SK-N-SH (cell line): ENCODE results near the gene MARVELD1.
A peak's percentile ranks its signal among the peaks of the same experiment; 100 is the strongest.

Experiments used
- EP300 ChIP-seq, 2 experiments: IDR thresholded peaks; 2 replicates each; pipeline versions ENCODE4 v1.4.0 to v1.6.1; 2012; ENCODE audit warnings: borderline replicate concordance in 1 of 2, low read depth in 1 of 2, low read length in 1 of 2
- TF ChIP-seq, protein P1 (sequence below): IDR thresholded peaks from 2 replicates; pipeline ENCODE4 v1.4.0; 2012; ENCODE audit warnings: low read depth, borderline replicate concordance
- TF ChIP-seq, protein P2 (sequence below): fragments of 200-600 bp; sonication (generic); IDR thresholded peaks from 2 replicates; pipeline ENCODE4 v1.6.1; 2017; ENCODE audit warnings: antibody characterized with exemption, mild to moderate bottlenecking, moderate library complexity

DNA sequence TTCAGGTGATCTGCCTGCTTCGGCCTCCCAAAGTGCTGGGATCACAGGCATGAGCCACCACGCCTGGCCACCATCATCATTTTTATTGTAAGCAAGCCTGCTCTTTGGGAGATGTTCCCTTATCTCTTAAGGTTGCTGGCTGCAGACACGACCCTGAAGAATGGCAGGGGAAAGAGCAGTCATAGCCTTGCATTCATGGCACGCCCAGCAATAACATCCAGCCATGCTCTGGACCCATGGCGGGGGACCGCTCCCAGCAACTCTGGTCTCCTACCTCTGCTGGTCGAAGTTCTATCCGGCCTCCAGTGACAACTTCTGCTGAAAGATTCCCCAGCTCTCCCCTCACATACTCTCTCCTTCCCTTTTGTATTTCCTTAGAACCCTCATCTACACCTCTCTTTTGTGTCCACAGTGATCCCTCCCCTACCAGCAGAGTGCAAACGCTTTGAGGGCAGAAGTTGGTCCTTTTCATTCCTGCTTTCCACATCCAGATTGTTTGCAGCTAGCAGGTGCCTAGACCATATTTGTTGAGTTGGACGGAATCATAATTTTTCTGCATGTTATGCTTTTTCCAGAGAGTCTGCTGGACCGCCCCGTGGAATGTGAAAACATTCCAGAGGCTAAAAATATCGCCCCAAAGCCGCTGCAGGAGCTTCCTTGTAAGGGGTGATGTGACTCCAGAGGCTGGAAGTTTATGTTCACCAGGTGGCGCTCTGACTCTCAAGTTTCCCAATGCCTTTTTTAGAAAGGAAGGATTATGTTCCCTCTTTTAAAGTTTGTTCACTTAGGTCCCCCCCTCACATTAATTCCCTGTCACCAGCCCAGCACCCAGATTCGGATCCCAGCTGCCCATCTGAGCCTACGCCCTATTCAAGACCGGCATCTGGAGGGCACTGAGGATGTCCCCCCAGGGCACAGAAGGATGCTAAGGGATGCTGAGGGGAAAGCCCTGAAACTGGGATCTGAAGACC is 4.3 kb upstream of the MARVELD1 start:
- TF ChIP-seq, protein P1, sequence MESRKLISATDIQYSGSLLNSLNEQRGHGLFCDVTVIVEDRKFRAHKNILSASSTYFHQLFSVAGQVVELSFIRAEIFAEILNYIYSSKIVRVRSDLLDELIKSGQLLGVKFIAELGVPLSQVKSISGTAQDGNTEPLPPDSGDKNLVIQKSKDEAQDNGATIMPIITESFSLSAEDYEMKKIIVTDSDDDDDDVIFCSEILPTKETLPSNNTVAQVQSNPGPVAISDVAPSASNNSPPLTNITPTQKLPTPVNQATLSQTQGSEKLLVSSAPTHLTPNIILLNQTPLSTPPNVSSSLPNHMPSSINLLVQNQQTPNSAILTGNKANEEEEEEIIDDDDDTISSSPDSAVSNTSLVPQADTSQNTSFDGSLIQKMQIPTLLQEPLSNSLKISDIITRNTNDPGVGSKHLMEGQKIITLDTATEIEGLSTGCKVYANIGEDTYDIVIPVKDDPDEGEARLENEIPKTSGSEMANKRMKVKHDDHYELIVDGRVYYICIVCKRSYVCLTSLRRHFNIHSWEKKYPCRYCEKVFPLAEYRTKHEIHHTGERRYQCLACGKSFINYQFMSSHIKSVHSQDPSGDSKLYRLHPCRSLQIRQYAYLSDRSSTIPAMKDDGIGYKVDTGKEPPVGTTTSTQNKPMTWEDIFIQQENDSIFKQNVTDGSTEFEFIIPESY = no peak
- TF ChIP-seq, protein P2, sequence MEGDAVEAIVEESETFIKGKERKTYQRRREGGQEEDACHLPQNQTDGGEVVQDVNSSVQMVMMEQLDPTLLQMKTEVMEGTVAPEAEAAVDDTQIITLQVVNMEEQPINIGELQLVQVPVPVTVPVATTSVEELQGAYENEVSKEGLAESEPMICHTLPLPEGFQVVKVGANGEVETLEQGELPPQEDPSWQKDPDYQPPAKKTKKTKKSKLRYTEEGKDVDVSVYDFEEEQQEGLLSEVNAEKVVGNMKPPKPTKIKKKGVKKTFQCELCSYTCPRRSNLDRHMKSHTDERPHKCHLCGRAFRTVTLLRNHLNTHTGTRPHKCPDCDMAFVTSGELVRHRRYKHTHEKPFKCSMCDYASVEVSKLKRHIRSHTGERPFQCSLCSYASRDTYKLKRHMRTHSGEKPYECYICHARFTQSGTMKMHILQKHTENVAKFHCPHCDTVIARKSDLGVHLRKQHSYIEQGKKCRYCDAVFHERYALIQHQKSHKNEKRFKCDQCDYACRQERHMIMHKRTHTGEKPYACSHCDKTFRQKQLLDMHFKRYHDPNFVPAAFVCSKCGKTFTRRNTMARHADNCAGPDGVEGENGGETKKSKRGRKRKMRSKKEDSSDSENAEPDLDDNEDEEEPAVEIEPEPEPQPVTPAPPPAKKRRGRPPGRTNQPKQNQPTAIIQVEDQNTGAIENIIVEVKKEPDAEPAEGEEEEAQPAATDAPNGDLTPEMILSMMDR = peak; percentile 81
- TF ChIP-seq EP300 (IDR thresholded peaks at IDR 0.05; ENCODE audit: borderline replicate concordance in 1 of 2, low read depth in 1 of 2, low read length in 1 of 2) = no peak
